Measurements from ENCODE around the gene DQX1. TPM values are rescaled to one million over a fixed set of nuclear protein-coding genes. Genes with fewer than 3 reads are reported as not detected.

Gene DQX1
- total and polyA plus RNA-seq, 9 of the 15 experiments (the other 6 are each of a cell fraction or from before 2014, with no cell fraction given) = 0.04 to 0.38 (median 0.18) TPM; not detected in 1

DNA sequence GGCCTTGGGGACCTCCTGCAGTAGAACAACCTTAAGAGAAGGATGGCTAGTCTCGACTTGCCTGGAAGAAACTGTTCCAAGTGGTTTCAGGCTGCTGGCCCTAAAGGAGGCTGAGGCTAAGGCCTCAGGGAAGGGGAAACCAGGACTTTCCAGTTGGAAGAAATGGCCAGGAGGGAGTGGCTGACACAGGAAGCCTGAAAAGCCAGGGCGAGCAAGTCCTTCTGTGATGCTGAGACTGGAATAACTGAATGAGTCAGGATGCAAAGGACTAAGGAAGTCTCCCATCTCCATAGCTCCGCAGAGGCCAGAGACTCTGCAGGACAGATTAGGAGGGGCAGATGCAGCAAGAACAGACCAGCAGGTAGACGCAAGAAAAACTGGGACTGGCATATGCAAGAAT is 11.1 kb upstream of the DQX1 start:
- no TSS peak for BruUV-seq (replicated peaks)
- Histone ChIP-seq H3K4me3 (no peak overlapping the region), H3K36me3 (ENCODE audit: control insufficient read depth, insufficient read depth, low read length) (peaks cover 16% of the 10 kb centered on the region), H3K9ac (ENCODE audit: insufficient read depth in 1 of 2, low read depth in 2 of 2, low read length in 2 of 2) (no peak overlapping the region), H3K9me3 (replicated peaks; ENCODE audit: control insufficient read depth, insufficient read depth, low read depth, low read length) (no peaks in the 10 kb centered on the region), H3K27ac (ENCODE audit: extremely low read depth, low read depth, low read length) (no peak overlapping the region), H2AFZ (ENCODE audit: low read depth, low read length) (no peak overlapping the region), H3K4me2 (ENCODE audit: insufficient read depth, low read length) (no peak overlapping the region), H3K27me3 (ENCODE audit: control insufficient read depth in 2 of 2, insufficient read depth in 2 of 2, low read length in 2 of 2) (no peaks in the 10 kb centered on the region), H3K79me2 (ENCODE audit: control insufficient read depth, insufficient read depth, low read length) (peaks cover under 1% of the 10 kb centered on the region; the same call in 1 of the 3 replicates), H4K20me1 (replicated peaks; ENCODE audit: control insufficient read depth, insufficient read depth, low read length) (no peaks in the 10 kb centered on the region), H3K9me1 (ENCODE audit: control insufficient read depth, insufficient read depth, low read length) (no peaks in the 10 kb centered on the region), H3K4me1 (replicated peaks in 1 of 2; ENCODE audit: control insufficient read depth in 2 of 2, insufficient read depth in 2 of 2, low read length in 2 of 2) (peaks cover 6 to 19% of the 10 kb centered on the region in 2 experiments; a peak in 4 of 5 replicates)
- TF ChIP-seq ZNF766 (CRISPR knock-in tag; conservative IDR thresholded peaks at IDR 0.05) = no peak
- TF ChIP-seq SIX5 (IDR thresholded peaks at IDR 0.05; ENCODE audit: borderline replicate concordance in 1 of 2, insufficient read depth in 1 of 2, low read depth in 1 of 2, low read length in 2 of 2) = no peak
- TF ChIP-seq MED1 (CRISPR knock-in tag; IDR thresholded peaks at IDR 0.05; ENCODE audit: borderline replicate concordance) = no peak
- TF ChIP-seq, protein P1, sequence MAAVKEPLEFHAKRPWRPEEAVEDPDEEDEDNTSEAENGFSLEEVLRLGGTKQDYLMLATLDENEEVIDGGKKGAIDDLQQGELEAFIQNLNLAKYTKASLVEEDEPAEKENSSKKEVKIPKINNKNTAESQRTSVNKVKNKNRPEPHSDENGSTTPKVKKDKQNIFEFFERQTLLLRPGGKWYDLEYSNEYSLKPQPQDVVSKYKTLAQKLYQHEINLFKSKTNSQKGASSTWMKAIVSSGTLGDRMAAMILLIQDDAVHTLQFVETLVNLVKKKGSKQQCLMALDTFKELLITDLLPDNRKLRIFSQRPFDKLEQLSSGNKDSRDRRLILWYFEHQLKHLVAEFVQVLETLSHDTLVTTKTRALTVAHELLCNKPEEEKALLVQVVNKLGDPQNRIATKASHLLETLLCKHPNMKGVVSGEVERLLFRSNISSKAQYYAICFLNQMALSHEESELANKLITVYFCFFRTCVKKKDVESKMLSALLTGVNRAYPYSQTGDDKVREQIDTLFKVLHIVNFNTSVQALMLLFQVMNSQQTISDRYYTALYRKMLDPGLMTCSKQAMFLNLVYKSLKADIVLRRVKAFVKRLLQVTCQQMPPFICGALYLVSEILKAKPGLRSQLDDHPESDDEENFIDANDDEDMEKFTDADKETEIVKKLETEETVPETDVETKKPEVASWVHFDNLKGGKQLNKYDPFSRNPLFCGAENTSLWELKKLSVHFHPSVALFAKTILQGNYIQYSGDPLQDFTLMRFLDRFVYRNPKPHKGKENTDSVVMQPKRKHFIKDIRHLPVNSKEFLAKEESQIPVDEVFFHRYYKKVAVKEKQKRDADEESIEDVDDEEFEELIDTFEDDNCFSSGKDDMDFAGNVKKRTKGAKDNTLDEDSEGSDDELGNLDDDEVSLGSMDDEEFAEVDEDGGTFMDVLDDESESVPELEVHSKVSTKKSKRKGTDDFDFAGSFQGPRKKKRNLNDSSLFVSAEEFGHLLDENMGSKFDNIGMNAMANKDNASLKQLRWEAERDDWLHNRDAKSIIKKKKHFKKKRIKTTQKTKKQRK (IDR thresholded peaks at IDR 0.05; ENCODE audit: borderline replicate concordance, low read depth, low read length) = no peak
- no peak for TF ChIP-seq SAFB (IDR thresholded peaks at IDR 0.05; ENCODE audit: borderline replicate concordance, low read depth, low read length)
- no peak for TF ChIP-seq SAFB2 (IDR thresholded peaks at IDR 0.05; ENCODE audit: borderline replicate concordance, low read depth, low read length, severe bottlenecking)
- TF ChIP-seq, protein P2, sequence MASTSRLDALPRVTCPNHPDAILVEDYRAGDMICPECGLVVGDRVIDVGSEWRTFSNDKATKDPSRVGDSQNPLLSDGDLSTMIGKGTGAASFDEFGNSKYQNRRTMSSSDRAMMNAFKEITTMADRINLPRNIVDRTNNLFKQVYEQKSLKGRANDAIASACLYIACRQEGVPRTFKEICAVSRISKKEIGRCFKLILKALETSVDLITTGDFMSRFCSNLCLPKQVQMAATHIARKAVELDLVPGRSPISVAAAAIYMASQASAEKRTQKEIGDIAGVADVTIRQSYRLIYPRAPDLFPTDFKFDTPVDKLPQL (IDR thresholded peaks at IDR 0.05; ENCODE audit: extremely low read depth, insufficient read length) = no peak
- TF ChIP-seq TEAD2 (tag; IDR thresholded peaks at IDR 0.05) = no peak
- TF ChIP-seq ZEB2 (IDR thresholded peaks at IDR 0.05) = no peak
- TF ChIP-seq MEF2A (IDR thresholded peaks at IDR 0.05; ENCODE audit: control insufficient read depth, low read depth, low read length) = no peak
- TF ChIP-seq ZNF583 (CRISPR knock-in tag; IDR thresholded peaks at IDR 0.05) = no peak
- no peak for TF ChIP-seq ZFP1 (CRISPR knock-in tag; IDR thresholded peaks at IDR 0.05)
- no peak for TF ChIP-seq SETDB1 (IDR thresholded peaks at IDR 0.05; ENCODE audit: low read length)
- TF ChIP-seq ZC3H4 (CRISPR knock-in tag; IDR thresholded peaks at IDR 0.05; ENCODE audit: borderline replicate concordance) = no peak
- no peak for TF ChIP-seq ZNF695 (CRISPR knock-in tag; IDR thresholded peaks at IDR 0.05)
- CTCF ChIA-PET (ENCODE audit: low intra/inter-chr PET ratio) = no interaction called here
- FAIRE-seq (no peak), ATAC-seq (no peak), DNase-seq (ENCODE audit: extremely low read depth in 1 of 4, low spot score in 3 of 4) (no peak)
- intact Hi-C loops (cut with micrococcal nuclease) = no loop called here
- POLR2A ChIA-PET = interaction anchor here (4.3 kb wide), 1 partner anchor 7 kb away, joined by 25 read pairs; the partner anchor contains the start of genes AUP1 and HTRA2
- 19% methylated on average over 4 of the region's 4 CpGs for WGBS (ENCODE audit: insufficient coverage, low coverage, missing lambda C conversion rate)
- in situ Hi-C loops (cut with MboI) = no loop called here

Data from K562 (cell line).